ENCODE results near the gene CENPW.
A peak's percentile ranks its signal among the peaks of the same experiment; 100 is the strongest.

Gene CENPW

DNA sequence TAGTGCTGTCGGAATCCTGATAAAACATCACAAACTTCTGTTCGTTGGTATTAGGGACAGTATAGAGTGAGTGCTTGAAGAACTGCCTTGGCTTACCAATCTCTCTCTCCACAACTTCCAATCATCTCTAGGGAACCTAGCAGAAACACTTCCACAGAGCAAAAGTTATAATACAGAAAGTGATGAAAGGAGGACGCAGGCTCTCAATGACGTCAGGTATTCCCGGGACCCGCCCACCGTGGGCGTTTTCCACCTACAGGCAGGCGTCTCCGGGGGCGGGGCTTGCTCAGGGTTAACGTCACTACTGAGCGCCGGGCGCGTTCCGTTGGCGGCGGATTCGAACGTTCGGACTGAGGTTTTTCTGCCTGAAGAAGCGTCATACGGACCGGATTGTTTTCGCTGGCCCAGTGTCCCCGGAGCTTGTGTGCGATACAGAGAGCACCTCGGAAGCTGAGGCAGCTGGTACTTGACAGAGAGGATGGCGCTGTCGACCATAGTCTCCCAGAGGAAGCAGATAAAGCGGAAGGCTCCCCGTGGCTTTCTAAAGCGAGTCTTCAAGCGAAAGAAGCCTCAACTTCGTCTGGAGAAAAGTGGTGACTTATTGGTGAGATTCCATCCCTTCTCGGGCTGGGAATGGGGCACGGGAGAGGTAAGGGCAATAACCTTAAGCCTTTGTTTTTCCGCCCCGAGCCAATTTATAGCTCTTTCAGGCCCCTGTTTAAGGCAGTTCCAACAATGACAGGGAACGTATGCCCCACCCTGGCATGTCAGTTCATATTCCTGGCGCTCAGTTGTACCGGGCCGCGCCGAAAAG is at the start of gene CENPW:
Gene CENPW (plus strand): TSS at position 320 of the 814 bp plus-strand sequence. CDS start 159 bp downstream, at position 479.
- peak; percentile 91 for DNase-seq (ENCODE audit: low spot score)

DNA sequence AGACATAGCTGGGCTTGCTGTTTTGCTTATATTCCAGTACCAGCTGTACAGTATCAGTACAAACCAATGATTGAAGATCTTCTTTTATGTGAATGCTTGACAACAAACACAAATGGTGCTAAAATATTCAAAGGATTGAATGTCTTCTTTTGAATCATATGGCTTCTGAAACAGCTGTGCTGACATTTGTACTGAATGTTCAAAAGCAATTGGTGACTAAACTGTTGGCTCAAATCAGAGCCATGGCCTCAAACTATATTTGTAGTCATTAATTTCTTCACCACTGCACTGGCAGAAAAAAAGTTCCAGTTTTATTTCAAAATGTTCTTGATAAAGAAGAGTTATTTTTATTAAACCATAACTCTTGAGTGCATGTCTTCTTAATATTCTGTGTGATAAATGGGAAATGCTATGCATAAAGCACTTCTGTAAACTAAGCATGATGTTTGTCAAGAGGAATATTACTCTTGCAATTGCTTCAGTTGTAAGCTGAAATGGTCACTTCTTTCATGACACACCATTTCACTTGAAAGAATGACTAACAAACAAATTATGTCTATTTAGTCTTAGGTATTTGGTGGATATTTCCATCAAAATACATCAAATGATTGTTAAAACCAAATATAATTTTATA is 45.9 kb upstream of the CENPW start:
- no peak for DNase-seq (ENCODE audit: low spot score)

GRCh38 chr6:126300126-126300525 is 39.8 kb upstream of the CENPW start:
- no peak for DNase-seq (ENCODE audit: low spot score)

GRCh38 chr6:126300735-126301134 is 39.2 kb upstream of the CENPW start:
- no peak for DNase-seq (ENCODE audit: low spot score)

DNA sequence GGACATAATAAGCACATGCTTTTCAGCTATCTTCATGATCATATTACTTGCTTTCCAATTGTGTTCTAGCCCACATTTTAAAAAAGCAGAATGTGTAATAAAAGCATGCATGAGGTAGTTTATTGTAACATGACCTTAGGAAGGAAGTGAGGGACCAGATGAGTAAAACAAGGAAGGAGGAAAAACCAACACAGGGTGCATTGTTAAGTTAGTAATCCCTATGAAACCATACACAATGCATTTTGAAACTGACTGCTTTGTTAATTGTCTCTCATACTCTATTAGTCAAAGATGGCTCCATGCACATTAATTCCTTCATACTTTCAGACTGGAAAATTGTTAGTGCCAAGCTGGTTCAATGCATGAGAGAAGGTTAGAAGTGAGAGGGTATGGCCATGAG is 37.7 kb upstream of the CENPW start:
- DNase-seq (ENCODE audit: low spot score), result no peak

DNA sequence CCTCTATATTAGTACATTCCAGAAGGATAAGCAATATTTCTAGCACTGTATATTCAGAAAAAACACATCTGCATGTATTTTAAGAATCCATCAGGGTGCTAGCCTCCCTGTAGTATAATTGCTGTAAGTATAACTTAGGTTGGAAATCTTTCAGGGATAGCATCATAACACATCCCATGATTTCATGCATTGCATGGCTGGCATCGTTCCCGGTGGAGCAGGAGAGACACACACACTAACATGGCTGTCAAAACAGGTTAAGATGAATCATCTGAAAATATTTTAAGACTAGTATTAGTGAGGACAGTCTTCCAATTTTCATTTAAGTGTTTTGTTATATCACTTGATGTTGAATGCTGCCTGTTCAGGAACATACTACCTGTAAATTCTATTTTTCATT is 32.1 kb upstream of the CENPW start:
- no peak for DNase-seq (ENCODE audit: low spot score)

DNA sequence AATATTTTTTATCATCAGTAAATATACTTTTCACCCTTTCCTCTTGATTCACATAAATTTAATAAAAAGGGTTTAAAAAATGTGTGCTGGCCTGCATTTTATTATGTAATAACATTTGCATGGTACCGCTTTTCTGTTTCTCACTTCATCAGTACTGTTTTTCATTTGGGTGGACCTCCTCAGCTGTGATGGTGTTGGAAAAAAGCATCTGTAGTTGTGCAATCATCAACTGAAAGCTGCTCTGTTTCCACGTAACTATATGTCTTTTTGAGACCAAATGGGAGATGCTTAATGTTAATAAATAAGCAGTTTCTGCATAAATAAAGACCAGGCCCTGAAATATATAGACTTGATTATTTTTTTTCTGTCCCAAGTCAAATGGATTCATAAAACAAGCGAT is 31.6 kb upstream of the CENPW start:
- no peak for DNase-seq (ENCODE audit: low spot score)

- no peak for DNase-seq (ENCODE audit: low spot score)
These were observed 27.8 kb upstream of the CENPW start for GRCh38 chr6:126312013-126312665.

- no peak for DNase-seq (ENCODE audit: low spot score)
These were observed 26.0 kb upstream of the CENPW start for GRCh38 chr6:126313941-126314340.

DNA sequence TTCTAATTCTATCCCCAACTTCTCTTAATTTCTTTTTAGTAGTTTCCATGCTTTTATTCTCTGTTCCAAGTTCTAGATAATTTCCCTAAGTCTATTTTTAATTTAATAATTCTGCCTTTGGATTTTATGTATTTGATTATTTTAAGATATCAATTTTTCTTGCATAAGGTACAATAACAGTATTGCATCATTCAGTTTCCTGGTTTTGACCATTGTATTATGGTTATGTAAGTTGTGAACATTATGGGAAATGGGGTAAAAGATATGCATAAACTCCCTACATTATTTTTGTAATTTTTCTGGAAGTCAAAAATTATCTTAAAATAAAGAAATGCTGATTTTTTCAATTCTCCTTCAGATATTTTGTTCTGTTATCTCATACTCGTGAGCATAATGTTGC is 21.1 kb upstream of the CENPW start:
- no peak for DNase-seq (ENCODE audit: low spot score)

GRCh38 chr6:126333729-126334128 is 6.2 kb upstream of the CENPW start:
- DNase-seq (ENCODE audit: low spot score), result no peak

GRCh38 chr6:126335210-126335609 is 4.7 kb upstream of the CENPW start:
- DNase-seq (ENCODE audit: low spot score), result no peak

- no peak for DNase-seq (ENCODE audit: low spot score)
These were observed 2.6 kb upstream of the CENPW start for GRCh38 chr6:126337323-126337722.

DNA sequence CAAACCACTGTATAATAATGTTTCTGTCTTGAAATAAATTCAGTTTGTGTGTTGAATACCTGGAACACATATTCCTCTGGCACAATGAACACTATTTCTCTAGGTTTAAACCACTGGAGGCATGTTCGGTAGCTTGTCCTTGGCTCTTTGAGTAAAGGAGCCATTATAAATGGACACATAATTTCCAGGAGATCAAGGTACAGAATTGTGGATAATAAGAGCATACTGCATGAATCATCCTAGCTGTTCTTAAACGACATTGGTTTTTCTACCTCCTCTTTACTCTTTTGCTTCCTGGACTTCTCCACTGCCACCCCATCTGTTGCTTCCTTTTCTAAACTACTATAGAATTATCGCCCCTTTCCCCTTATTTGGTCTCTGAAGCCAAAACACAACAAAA is 1.2 kb downstream of the CENPW start:
- peak; percentile 15 for DNase-seq (ENCODE audit: low spot score)

DNA sequence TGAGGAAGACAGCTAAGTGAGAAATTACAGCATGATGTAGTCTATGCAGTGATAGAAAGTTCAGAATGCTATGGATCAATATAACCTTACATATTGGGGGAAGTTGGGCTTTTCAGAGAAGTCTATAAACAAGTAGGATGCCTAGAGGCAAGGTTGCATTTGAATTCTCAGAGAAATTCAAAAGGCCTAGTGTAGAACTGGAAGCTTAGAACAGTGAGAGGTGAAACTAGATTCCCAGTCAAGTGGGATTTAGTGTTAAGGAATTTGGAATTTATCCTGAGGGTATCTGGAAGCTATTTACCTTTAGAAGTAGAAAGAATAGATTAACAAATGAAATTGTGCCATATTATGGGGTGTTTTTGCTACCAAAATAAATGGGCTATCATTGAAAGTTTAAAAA is 4.3 kb downstream of the CENPW start:
- DNase-seq (ENCODE audit: low spot score), result no peak

DNA sequence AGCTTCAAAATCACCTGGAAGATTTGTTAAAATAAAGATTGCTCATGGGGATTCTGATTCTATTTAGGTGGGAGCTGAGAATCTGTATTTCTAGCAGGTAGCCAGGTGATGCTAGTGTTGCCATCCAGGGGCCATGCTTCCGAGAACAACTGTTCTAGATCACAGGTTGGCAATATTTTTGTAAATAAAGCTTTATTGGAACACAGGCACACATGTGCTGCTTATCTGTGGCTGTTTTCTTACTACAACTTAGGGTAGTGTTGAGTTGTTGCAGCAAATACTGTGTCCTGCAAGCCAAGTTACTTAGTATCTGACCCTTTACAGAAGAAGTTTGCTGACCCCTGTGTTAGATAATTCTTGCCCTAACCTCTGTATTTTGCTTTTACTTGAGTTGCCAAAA is 12.0 kb downstream of the CENPW start:
- DNase-seq (ENCODE audit: low spot score), result no peak

DNA sequence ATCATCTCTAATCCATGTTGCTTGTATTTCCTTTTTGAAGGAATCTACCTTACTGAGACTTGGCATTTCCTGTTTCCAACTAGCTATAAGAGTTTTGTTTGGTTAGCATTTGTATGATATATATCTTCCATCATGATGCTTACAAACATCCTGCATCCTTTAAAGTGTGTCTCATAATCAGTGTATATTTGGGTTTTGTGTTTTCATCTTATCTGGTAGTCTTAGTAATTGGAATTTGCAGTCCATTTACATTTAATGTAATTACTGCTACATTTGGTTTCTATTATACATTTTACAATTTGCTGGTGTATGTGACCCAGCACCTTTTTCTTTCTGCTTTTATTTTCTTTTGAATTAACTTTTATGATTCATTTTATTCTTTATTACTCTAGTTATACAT is 12.6 kb downstream of the CENPW start:
- DNase-seq (ENCODE audit: low spot score), result no peak

DNA sequence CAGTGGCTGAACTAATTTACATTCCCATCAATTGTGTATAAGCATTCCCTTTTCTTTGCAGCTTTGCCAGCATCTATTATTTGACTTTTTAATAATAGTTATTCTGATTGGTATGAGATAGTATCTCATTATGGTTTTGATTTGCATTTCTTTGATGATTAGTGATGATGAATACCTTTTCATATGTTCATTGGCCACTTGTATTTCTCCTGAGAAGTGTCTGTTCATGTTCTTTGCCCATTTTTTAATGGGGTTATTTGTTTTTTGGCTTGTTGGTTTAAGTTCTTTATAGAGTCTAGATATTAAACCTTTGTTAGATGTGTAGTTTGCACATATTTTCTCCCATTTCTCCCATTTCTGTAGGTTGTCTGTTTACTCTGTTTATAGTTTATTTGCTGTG is 16.6 kb downstream of the CENPW start:
- DNase-seq (ENCODE audit: low spot score), result no peak

DNA sequence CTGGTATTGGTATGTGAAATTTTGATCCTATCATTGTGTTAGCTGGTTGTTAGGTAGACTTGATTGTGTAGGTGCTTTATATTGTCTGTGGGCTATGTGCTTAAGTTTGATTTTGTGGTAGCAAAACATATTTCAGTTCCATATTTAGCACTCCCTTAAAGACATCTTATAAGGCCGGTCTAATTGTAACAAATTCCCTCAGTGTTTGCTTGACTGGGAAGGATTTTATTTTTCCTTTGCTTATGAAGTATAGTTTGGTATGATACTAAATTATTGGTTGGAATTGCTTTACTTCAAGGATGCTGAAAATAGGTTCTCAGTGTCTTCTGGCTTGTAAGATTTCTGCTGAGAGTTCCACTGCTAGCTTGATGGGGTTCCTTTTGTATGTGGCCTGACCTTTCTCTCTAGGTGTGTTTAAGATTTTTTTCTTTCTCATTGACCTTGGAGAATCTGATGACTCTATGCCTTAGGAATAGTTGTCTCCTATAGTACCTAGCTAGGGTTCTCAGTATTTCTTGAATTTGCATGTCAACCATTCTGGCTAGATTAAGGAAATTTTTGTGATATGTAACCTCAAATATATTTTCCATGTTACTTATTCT is 20.1 kb downstream of the CENPW start:
- no peak for DNase-seq (ENCODE audit: low spot score)

GRCh38 chr6:126361832-126362440 is 22.0 kb downstream of the CENPW start:
- no peak for DNase-seq (ENCODE audit: low spot score)

GRCh38 chr6:126367849-126368248 is 27.9 kb downstream of the CENPW start:
- DNase-seq (ENCODE audit: low spot score), result no peak

DNA sequence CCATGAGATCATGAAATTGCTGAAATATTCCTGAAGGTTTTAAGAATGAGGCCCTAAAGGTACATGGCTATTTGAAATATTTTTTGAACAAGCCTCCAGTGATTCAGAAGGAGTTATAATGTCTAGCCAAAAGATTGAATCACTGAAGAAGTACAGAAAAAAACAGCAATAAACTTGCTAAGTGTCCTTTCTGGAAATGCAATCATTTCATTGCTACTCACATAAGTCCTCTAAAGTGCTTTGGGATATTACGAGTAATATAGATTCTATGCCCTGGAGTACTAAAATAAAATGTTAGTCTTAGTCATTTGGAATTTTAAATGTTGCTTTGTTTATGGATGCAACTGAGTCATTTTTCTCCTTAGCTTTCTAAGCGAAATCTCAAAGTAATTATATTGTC is 32.7 kb downstream of the CENPW start:
- no peak for DNase-seq (ENCODE audit: low spot score)
